Tibial nerve (tissue), 4 donors: ENCODE data around the gene GLYR1. TPM values are rescaled to one million over a fixed set of nuclear protein-coding genes. Genes with fewer than 3 reads are reported as not detected.
A peak's percentile ranks its signal among the peaks of the same experiment; 100 is the strongest.

ENCODE experiments used
- DNase-seq, 2 donors: peaks; one replicate each; pipeline ENCODE4 v3.0.0-alpha.2; 2019; ENCODE audit warnings: low spot score in 2 of 2
- H3K27ac ChIP-seq, 4 donors: fragments of 200-600 bp; sonication (generic) in 3 of 4; one replicate each; pipeline ENCODE4 v1.5.1; 2017 to 2019; ENCODE audit warnings: mild to moderate bottlenecking in 1 of 4
- H3K27me3 ChIP-seq, 2 donors: fragments of 200-600 bp; sonication (generic) in 1 of 2; one replicate each; pipeline versions ENCODE4 v1.5.1 to v1.6.0; 2017 to 2019
- H3K36me3 ChIP-seq, 3 donors: fragments of 200-600 bp; sonication (generic); one replicate each; pipeline ENCODE4 v1.5.1; 2018 to 2019
- H3K4me1 ChIP-seq, 4 donors: fragments of 200-600 bp; sonication (generic) in 3 of 4; one replicate each; pipeline ENCODE4 v1.5.1; 2017 to 2019
- H3K4me3 ChIP-seq, 4 donors: fragments of 200-600 bp; sonication (generic) in 3 of 4; one replicate each; pipeline ENCODE4 v1.5.1; 2017 to 2019; ENCODE audit warnings: mild to moderate bottlenecking in 1 of 4, moderate library complexity in 1 of 4
- H3K9me3 ChIP-seq, 4 donors: fragments of 200-600 bp; sonication (generic) in 3 of 4; one replicate each; pipeline ENCODE4 v1.5.1; 2017 to 2019
- EP300 ChIP-seq, 2 donors: sonication (generic); formaldehyde crosslinking; IDR thresholded peaks; one replicate each; pipeline ENCODE4 v1.6.1; 2017; ENCODE audit warnings: antibody characterized with exemption in 2 of 2, mild to moderate bottlenecking in 1 of 2
- POLR2A ChIP-seq, 2 donors: fragments of 450-650 bp; IDR thresholded peaks; one replicate each; pipeline ENCODE4 v1.6.1; 2017; ENCODE audit warnings: antibody characterized with exemption in 2 of 2, mild to moderate bottlenecking in 2 of 2, moderate library complexity in 2 of 2
- WGBS, 2 donors: methylation state at CpG; one replicate each; pipeline ENCODE4 v1.1.5; 2018; 5-methylcytosine and 5-hydroxymethylcytosine counted together
- total RNA-seq, 4 donors: library from RNA; depleted of rRNA; stranded (reverse); fragments of >200 nt; gene quantifications; one replicate each; pipeline ENCODE4 v1.1.0, GENCODE V29; 2016
- TF ChIP-seq, protein P1 (sequence below), 5 experiments: fragments of 200-600 bp in 3 of 5; fragments of 450-650 bp in 2 of 5; sonication (generic) in 3 of 5; IDR thresholded peaks; one replicate each; pipeline ENCODE4 v1.5.1; 2016 to 2019; ENCODE audit warnings: antibody characterized with exemption in 5 of 5, mild to moderate bottlenecking in 3 of 5, moderate library complexity in 2 of 5

GLYR1 gene
- total RNA-seq, 4 donors from 2014 or later = 42.0 to 59.4 (median 50.9) TPM

DNA sequence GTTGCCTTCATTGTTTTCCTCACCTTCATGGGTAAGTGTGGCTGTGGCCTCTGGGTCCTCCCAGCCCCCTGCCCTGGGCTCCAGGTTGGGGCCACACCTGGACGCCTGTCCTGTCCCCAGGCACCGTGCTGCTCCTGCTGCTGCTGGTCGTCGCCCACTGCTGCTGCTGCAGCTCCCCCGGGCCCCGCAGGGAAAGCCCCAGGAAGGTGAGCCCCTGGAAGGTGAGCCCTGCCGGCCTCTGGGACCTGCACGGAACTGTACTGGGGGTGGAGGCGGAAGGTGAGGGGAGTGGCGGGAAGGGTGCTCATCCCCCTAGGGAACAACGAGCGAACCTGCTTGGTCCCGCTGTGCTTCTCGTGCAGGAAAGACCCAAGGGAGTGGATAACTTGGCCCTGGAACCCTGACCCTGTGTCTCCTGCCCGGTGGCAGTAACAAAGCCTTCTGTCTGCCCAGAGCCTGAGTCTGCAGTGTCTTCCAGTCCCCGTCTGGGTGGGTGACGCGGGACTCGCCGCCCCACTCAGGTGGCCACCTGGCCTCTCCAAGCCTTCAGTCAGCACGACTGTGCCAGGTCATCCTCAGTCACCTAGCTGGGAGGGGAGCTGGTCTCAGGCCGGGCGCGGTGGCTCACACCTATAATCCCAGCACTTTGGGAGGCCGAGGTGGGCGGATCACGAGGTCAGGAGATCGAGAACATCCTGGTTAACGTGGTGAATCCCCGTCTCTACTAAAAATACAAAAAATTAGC lies 51.1 kb downstream of the GLYR1 start:
- peak overlapping the region in 1 of 4 donors; percentile 56 for H3K27ac ChIP-seq
- TF ChIP-seq EP300 (IDR thresholded peaks at IDR 0.05) = no peak
- no peak for TF ChIP-seq POLR2A (IDR thresholded peaks at IDR 0.05)
- TF ChIP-seq, protein P1, sequence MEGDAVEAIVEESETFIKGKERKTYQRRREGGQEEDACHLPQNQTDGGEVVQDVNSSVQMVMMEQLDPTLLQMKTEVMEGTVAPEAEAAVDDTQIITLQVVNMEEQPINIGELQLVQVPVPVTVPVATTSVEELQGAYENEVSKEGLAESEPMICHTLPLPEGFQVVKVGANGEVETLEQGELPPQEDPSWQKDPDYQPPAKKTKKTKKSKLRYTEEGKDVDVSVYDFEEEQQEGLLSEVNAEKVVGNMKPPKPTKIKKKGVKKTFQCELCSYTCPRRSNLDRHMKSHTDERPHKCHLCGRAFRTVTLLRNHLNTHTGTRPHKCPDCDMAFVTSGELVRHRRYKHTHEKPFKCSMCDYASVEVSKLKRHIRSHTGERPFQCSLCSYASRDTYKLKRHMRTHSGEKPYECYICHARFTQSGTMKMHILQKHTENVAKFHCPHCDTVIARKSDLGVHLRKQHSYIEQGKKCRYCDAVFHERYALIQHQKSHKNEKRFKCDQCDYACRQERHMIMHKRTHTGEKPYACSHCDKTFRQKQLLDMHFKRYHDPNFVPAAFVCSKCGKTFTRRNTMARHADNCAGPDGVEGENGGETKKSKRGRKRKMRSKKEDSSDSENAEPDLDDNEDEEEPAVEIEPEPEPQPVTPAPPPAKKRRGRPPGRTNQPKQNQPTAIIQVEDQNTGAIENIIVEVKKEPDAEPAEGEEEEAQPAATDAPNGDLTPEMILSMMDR (IDR thresholded peaks at IDR 0.05) = no peak
- DNase-seq = no peak
- H3K36me3 ChIP-seq = peaks cover 0 to 46% (median 0%) of the 10 kb centered on the region in 3 donors
- 87 to 91% methylated on average over 21 to 26 of the region's 30 CpGs for WGBS, 2 donors
- H3K9me3 ChIP-seq = no peaks in the 10 kb centered on the region
- peaks cover 0 to 2% (median 0%) of the 10 kb centered on the region in 4 donors for H3K4me1 ChIP-seq
- H3K27me3 ChIP-seq = no peaks in the 10 kb centered on the region
- H3K4me3 ChIP-seq = peak overlapping the region in 1 of 4 donors; percentile 9

DNA sequence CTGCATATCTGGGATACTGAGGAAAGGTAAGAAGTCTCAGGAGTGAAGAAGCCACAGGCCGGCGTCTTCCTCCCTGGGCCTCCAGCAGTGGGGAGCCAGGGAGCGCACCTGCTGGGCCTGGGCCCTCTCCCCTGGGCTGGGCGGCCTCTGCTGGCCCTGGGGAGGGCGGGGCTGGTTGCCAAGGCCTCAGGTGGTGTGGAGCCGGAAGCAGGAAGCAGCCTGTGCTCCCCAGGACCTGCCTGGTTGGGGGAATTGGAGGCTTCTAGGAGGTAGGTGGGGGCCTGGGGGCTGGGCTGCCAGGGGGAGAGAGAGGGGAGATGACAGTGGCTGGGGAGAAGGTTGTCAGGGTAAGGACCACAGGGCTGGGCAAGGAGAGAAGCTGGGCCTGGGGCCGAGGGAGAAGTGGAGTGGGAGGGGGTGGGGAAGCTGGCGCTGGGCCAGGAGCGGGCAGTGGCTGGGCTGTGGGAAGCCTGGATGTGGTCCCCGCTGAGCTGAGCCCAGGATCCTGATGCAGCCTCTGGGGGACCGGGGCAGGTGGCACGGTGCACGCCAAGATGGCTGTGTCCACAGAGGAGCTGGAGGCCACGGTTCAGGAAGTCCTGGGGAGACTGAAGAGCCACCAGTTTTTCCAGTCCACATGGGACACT lies 51.8 kb downstream of the GLYR1 start, which contains the start of gene SMIM22:
TSS of gene SMIM22 (plus strand) at position 189 of the 647 bp plus-strand sequence. CDS start at position 555, 366 bp downstream.
- no peaks in the 10 kb centered on the region for H3K27me3 ChIP-seq
- H3K9me3 ChIP-seq = no peaks in the 10 kb centered on the region
- no peaks in the 10 kb centered on the region for H3K4me1 ChIP-seq
- DNase-seq = no peak
- H3K27ac ChIP-seq = peak within 1 kb of the TSS in 1 of 4 donors; percentile 56
- peaks cover 0 to 46% (median 0%) of the 10 kb centered on the region in 3 donors for H3K36me3 ChIP-seq
- WGBS, 2 donors = 72 to 74% methylated on average over 13 to 14 of the region's 14 CpGs
- peak within 1 kb of the TSS in 1 of 4 donors; percentile 9 for H3K4me3 ChIP-seq
- TF ChIP-seq, protein P1 (IDR thresholded peaks at IDR 0.05) = no peak
- TF ChIP-seq EP300 (IDR thresholded peaks at IDR 0.05) = no peak
- no peak for TF ChIP-seq POLR2A (IDR thresholded peaks at IDR 0.05)

DNA sequence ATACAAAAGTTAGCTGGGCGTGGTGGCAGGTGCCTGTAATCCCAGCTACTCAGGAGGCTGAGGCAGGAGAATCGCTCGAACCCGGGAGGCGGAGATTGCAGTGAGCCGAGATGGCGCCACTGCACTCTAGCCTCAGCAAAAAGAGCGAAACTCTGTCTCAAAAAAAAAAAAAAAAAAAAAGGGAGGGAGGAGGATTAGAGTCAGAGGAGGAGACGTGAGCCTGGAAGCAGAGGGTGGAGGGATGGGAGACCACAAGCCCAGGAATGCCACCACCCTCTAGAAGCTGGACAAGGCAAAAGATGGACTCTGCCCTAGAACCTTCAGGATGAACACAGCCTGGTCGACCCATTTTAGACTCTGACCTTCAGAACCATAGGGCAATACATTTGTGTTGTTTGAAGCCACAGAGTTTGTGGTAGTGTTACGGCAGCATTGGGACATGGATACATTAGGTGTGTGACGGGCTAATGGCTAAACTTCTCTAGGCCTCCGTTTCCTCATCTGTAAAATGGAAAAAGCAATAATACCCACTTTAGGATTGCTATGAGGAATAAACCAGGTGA lies 54.1 kb downstream of the GLYR1 start:
- no peak overlapping the region for H3K4me3 ChIP-seq
- peaks cover 0 to 26% (median 0%) of the 10 kb centered on the region in 3 donors for H3K36me3 ChIP-seq
- H3K27ac ChIP-seq = no peak overlapping the region
- no peaks in the 10 kb centered on the region for H3K4me1 ChIP-seq
- no peak for DNase-seq
- WGBS, 2 donors = 68 to 70% methylated on average over 13 of the region's 13 CpGs
- no peaks in the 10 kb centered on the region for H3K27me3 ChIP-seq
- no peaks in the 10 kb centered on the region for H3K9me3 ChIP-seq
- TF ChIP-seq, protein P1 (IDR thresholded peaks at IDR 0.05) = no peak
- TF ChIP-seq EP300 (IDR thresholded peaks at IDR 0.05) = no peak
- TF ChIP-seq POLR2A (IDR thresholded peaks at IDR 0.05) = no peak

DNA sequence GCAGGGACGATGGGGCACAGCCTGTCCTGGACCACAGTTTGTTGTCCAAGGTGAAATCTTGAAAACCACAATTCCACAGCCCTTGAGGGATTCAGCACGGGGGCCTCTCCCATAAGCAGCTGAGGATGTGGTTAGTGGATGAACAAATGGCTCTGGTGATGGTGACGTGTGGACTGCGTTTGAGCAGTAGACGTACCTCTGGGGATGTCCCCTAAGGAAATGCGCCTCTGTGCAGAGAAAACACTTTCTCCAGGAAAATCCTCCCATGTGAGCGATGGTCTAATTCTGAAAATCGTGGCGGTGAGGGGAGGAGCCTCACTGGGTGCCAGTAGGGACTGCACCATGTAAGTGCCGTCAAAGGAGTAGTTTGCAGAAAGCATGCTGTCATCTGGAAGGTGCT lies 56.2 kb downstream of the GLYR1 start:
- 73% methylated on average over 10 of the region's 10 CpGs for WGBS, 2 donors
- no peak overlapping the region for H3K27ac ChIP-seq
- DNase-seq = no peak
- no peaks in the 10 kb centered on the region for H3K27me3 ChIP-seq
- peaks cover 0 to 6% (median 0%) of the 10 kb centered on the region in 3 donors for H3K36me3 ChIP-seq
- no peaks in the 10 kb centered on the region for H3K4me1 ChIP-seq
- TF ChIP-seq EP300 (IDR thresholded peaks at IDR 0.05) = no peak
- TF ChIP-seq POLR2A (IDR thresholded peaks at IDR 0.05) = no peak
- TF ChIP-seq, protein P1 (IDR thresholded peaks at IDR 0.05) = no peak
- H3K4me3 ChIP-seq = no peak overlapping the region
- H3K9me3 ChIP-seq = no peaks in the 10 kb centered on the region

DNA sequence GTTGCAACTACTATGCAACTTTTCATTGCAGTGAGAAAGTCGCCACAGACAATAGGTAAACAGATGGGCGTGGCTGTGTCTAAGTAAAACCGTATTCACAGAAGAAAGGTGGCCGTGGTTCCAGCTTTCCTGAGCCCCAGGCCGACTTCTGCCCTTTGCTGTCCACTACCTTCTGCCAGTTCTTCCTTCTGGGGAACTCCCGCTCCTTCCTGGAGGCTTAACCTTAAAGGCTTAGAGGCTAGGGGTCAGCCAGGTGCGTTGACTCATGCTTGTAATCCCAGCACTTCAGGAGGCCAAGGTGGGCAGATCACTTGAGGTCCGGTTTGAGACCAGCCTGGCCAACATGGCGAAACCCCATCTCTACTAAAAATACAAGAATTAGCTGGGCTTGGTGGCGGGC lies 56.8 kb downstream of the GLYR1 start:
- TF ChIP-seq, protein P1 (IDR thresholded peaks at IDR 0.05) = no peak
- no peak for TF ChIP-seq EP300 (IDR thresholded peaks at IDR 0.05)
- TF ChIP-seq POLR2A (IDR thresholded peaks at IDR 0.05) = no peak
- no peak for DNase-seq
- no peak overlapping the region for H3K27ac ChIP-seq
- H3K36me3 ChIP-seq = no peaks in the 10 kb centered on the region
- H3K4me1 ChIP-seq = no peaks in the 10 kb centered on the region
- no peaks in the 10 kb centered on the region for H3K9me3 ChIP-seq
- WGBS, 2 donors = 83% methylated on average over 10 of the region's 10 CpGs
- no peak overlapping the region for H3K4me3 ChIP-seq
- no peaks in the 10 kb centered on the region for H3K27me3 ChIP-seq
